Measurements from ENCODE around the gene FILIP1L.
"Not testable (repeated sequence)": the region's sequence is repeated elsewhere in the genome, so short reads cannot be mapped to it uniquely, and the experiment has no call there.

Gene FILIP1L

GRCh38 chr3:100099621-100100020 is 14.7 kb downstream of the FILIP1L start:
- H3K27ac ChIP-seq (ENCODE audit: low read length) = no peak overlapping the region
- no peaks in the 10 kb centered on the region for H3K9me3 ChIP-seq (ENCODE audit: control insufficient read depth in 2 of 2, low read length in 2 of 2)
- H3K9ac ChIP-seq (ENCODE audit: low read length in 2 of 2) = no peak overlapping the region
- H3K4me1 ChIP-seq (ENCODE audit: control insufficient read depth, insufficient read depth, low read length) = peaks cover 20% of the 10 kb centered on the region
- H3K4me3 ChIP-seq (ENCODE audit: low read length in 2 of 2) = no peak overlapping the region
- H3K27me3 ChIP-seq (ENCODE audit: control insufficient read depth in 1 of 2, insufficient read depth in 2 of 2, low read length in 2 of 2) = no peaks in the 10 kb centered on the region
- no peaks in the 10 kb centered on the region for H3K36me3 ChIP-seq (ENCODE audit: control insufficient read depth in 2 of 2, insufficient read depth in 2 of 2, low read length in 2 of 2)

GRCh38 chr3:100098784-100099070 is 15.6 kb downstream of the FILIP1L start:
- H3K4me3 ChIP-seq (ENCODE audit: low read length in 2 of 2) = no peak overlapping the region
- peaks cover 13% of the 10 kb centered on the region for H3K4me1 ChIP-seq (ENCODE audit: control insufficient read depth, insufficient read depth, low read length)
- H3K9ac ChIP-seq (ENCODE audit: low read length in 2 of 2) = no peak overlapping the region
- no peaks in the 10 kb centered on the region for H3K9me3 ChIP-seq (ENCODE audit: control insufficient read depth in 2 of 2, low read length in 2 of 2)
- H3K36me3 ChIP-seq (ENCODE audit: control insufficient read depth in 2 of 2, insufficient read depth in 2 of 2, low read length in 2 of 2) = no peaks in the 10 kb centered on the region
- no peak overlapping the region for H3K27ac ChIP-seq (ENCODE audit: low read length)
- no peaks in the 10 kb centered on the region for H3K27me3 ChIP-seq (ENCODE audit: control insufficient read depth in 1 of 2, insufficient read depth in 2 of 2, low read length in 2 of 2)

DNA sequence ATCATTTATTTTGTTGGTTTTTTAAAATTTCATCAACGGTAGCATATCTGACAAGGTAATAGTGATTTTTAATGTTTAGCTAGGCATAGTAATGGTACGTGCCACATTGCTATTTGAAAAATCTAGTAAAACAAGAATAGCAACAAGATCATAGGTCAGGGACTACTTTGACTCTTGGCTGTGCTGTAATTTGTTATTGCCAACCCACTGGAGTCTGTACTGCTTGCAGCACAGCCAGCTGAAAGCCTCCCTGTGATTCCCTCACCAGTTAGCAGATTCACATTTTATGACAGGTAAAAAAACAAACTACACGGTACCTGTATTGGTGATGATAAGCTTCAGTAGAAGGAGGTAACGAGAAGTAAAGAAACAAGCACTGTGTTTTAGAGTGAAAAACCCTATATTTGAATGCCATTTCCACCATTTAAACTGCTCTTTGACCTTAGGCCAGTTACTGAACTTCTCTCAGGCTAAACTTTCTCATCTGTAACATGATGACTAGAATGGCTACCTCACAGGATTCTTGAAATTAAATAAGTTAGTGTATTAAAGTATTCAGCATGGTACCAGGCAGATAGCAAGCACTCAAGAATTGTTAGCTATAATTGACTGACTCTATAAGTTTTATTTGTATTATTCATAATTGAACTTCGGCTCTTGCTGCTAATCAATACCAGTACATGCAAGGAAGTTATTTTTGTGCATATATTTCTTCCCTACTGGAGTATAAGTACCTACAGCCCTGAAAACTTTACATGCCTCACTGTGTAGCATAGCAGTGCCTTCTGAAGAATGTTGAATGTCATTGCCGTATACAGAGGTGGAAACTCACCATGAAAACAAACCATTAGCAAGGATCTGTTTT is 16.1 kb downstream of the FILIP1L start:
- no peaks in the 10 kb centered on the region for H3K27me3 ChIP-seq (ENCODE audit: control insufficient read depth in 1 of 2, insufficient read depth in 2 of 2, low read length in 2 of 2)
- no peaks in the 10 kb centered on the region for H3K36me3 ChIP-seq (ENCODE audit: control insufficient read depth in 2 of 2, insufficient read depth in 2 of 2, low read length in 2 of 2)
- H3K4me1 ChIP-seq (ENCODE audit: control insufficient read depth, insufficient read depth, low read length) = peaks cover 9% of the 10 kb centered on the region
- H3K27ac ChIP-seq (ENCODE audit: low read length) = no peak overlapping the region
- H3K4me3 ChIP-seq (ENCODE audit: low read length in 2 of 2) = no peak overlapping the region
- H3K9ac ChIP-seq (ENCODE audit: low read length in 2 of 2) = no peak overlapping the region
- no peaks in the 10 kb centered on the region for H3K9me3 ChIP-seq (ENCODE audit: control insufficient read depth in 2 of 2, low read length in 2 of 2)

- no peaks in the 10 kb centered on the region for H3K9me3 ChIP-seq (ENCODE audit: control insufficient read depth in 2 of 2, low read length in 2 of 2)
- no peak overlapping the region for H3K27ac ChIP-seq (ENCODE audit: low read length)
- peaks cover 6% of the 10 kb centered on the region for H3K4me1 ChIP-seq (ENCODE audit: control insufficient read depth, insufficient read depth, low read length)
- no peak overlapping the region for H3K9ac ChIP-seq (ENCODE audit: low read length in 2 of 2)
- H3K27me3 ChIP-seq (ENCODE audit: control insufficient read depth in 1 of 2, insufficient read depth in 2 of 2, low read length in 2 of 2) = no peaks in the 10 kb centered on the region
- no peak overlapping the region for H3K4me3 ChIP-seq (ENCODE audit: low read length in 2 of 2)
- no peaks in the 10 kb centered on the region for H3K36me3 ChIP-seq (ENCODE audit: control insufficient read depth in 2 of 2, insufficient read depth in 2 of 2, low read length in 2 of 2)
These were observed 17.4 kb downstream of the FILIP1L start for GRCh38 chr3:100096866-100097265.

GRCh38 chr3:100096286-100096685 is 18.0 kb downstream of the FILIP1L start:
- not testable (repeated sequence) for H3K4me3 ChIP-seq (ENCODE audit: low read length in 2 of 2); H3K27me3 ChIP-seq (ENCODE audit: control insufficient read depth in 1 of 2, insufficient read depth in 2 of 2, low read length in 2 of 2); H3K4me1 ChIP-seq (ENCODE audit: control insufficient read depth, insufficient read depth, low read length); H3K27ac ChIP-seq (ENCODE audit: low read length); H3K36me3 ChIP-seq (ENCODE audit: control insufficient read depth in 2 of 2, insufficient read depth in 2 of 2, low read length in 2 of 2); H3K9ac ChIP-seq (ENCODE audit: low read length in 2 of 2); H3K9me3 ChIP-seq (ENCODE audit: control insufficient read depth in 2 of 2, low read length in 2 of 2)

GRCh38 chr3:100093831-100094230 is 20.5 kb downstream of the FILIP1L start:
- Histone ChIP-seq H3K27ac (ENCODE audit: low read length) (no peak overlapping the region), H3K9ac (ENCODE audit: low read length in 2 of 2) (no peak overlapping the region), H3K4me1 (ENCODE audit: control insufficient read depth, insufficient read depth, low read length) (peaks cover 6% of the 10 kb centered on the region), H3K36me3 (ENCODE audit: control insufficient read depth in 2 of 2, insufficient read depth in 2 of 2, low read length in 2 of 2) (no peaks in the 10 kb centered on the region), H3K27me3 (ENCODE audit: control insufficient read depth in 1 of 2, insufficient read depth in 2 of 2, low read length in 2 of 2) (no peaks in the 10 kb centered on the region), H3K9me3 (ENCODE audit: control insufficient read depth in 2 of 2, low read length in 2 of 2) (no peaks in the 10 kb centered on the region), H3K4me3 (ENCODE audit: low read length in 2 of 2) (no peak overlapping the region)

- no peaks in the 10 kb centered on the region for H3K27me3 ChIP-seq (ENCODE audit: control insufficient read depth in 1 of 2, insufficient read depth in 2 of 2, low read length in 2 of 2)
- H3K4me1 ChIP-seq (ENCODE audit: control insufficient read depth, insufficient read depth, low read length) = no peaks in the 10 kb centered on the region
- H3K4me3 ChIP-seq (ENCODE audit: low read length in 2 of 2) = no peak overlapping the region
- no peaks in the 10 kb centered on the region for H3K36me3 ChIP-seq (ENCODE audit: control insufficient read depth in 2 of 2, insufficient read depth in 2 of 2, low read length in 2 of 2)
- no peak overlapping the region for H3K27ac ChIP-seq (ENCODE audit: low read length)
- H3K9ac ChIP-seq (ENCODE audit: low read length in 2 of 2) = no peak overlapping the region
- H3K9me3 ChIP-seq (ENCODE audit: control insufficient read depth in 2 of 2, low read length in 2 of 2) = no peaks in the 10 kb centered on the region
These were observed 23.7 kb downstream of the FILIP1L start for GRCh38 chr3:100090669-100091005.

DNA sequence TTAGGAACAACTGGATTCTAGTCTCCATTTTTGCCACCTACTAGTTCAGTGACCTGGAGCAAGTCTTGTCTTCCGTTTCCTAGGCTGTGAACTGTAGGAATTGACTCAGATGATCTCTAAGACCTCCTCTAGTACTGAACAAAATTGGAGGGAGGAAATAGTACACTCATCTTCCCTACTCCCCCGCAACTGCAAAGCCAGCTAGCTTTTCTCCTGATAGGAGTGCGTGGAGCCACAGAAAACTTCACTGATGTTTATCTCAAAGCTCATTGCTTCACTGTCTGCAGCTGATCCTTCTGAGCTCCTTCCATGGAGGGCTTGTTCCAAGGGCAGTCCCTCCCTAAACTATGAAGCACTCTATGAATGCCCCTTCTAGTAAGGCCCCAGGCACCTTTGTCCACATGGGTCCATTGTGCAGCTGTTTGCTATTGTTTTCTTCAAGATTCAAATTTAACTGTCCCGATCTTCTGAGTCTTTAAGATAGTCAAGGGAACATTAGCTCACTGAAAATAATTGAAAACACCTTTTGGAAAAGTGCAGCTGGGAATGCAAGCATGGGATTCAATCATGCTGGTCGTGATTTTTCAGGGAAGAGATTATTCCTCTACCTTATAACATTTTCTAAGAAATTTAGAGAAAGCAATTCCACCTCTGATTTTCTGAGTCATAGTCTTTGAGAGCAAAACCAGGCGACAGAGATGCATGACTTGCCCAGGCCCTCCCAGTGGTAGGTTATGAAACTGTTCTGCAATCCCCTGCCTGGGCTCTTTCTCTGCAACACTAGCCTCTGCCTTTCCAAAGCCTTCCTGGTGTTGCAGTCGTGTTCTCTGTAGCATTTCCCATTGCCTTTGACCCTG is 24.3 kb downstream of the FILIP1L start:
- H3K27me3 ChIP-seq (ENCODE audit: control insufficient read depth in 1 of 2, insufficient read depth in 2 of 2, low read length in 2 of 2) = no peaks in the 10 kb centered on the region
- H3K27ac ChIP-seq (ENCODE audit: low read length) = no peak overlapping the region
- no peaks in the 10 kb centered on the region for H3K36me3 ChIP-seq (ENCODE audit: control insufficient read depth in 2 of 2, insufficient read depth in 2 of 2, low read length in 2 of 2)
- H3K4me1 ChIP-seq (ENCODE audit: control insufficient read depth, insufficient read depth, low read length) = no peaks in the 10 kb centered on the region
- H3K9ac ChIP-seq (ENCODE audit: low read length in 2 of 2) = no peak overlapping the region
- no peak overlapping the region for H3K4me3 ChIP-seq (ENCODE audit: low read length in 2 of 2)
- H3K9me3 ChIP-seq (ENCODE audit: control insufficient read depth in 2 of 2, low read length in 2 of 2) = no peaks in the 10 kb centered on the region

GRCh38 chr3:100088735-100089368 is 25.4 kb downstream of the FILIP1L start:
- H3K27me3 ChIP-seq (ENCODE audit: control insufficient read depth in 1 of 2, insufficient read depth in 2 of 2, low read length in 2 of 2) = no peaks in the 10 kb centered on the region
- H3K9me3 ChIP-seq (ENCODE audit: control insufficient read depth in 2 of 2, low read length in 2 of 2) = no peaks in the 10 kb centered on the region
- no peak overlapping the region for H3K9ac ChIP-seq (ENCODE audit: low read length in 2 of 2)
- H3K4me3 ChIP-seq (ENCODE audit: low read length in 2 of 2) = no peak overlapping the region
- H3K4me1 ChIP-seq (ENCODE audit: control insufficient read depth, insufficient read depth, low read length) = no peaks in the 10 kb centered on the region
- no peak overlapping the region for H3K27ac ChIP-seq (ENCODE audit: low read length)
- H3K36me3 ChIP-seq (ENCODE audit: control insufficient read depth in 2 of 2, insufficient read depth in 2 of 2, low read length in 2 of 2) = no peaks in the 10 kb centered on the region

DNA sequence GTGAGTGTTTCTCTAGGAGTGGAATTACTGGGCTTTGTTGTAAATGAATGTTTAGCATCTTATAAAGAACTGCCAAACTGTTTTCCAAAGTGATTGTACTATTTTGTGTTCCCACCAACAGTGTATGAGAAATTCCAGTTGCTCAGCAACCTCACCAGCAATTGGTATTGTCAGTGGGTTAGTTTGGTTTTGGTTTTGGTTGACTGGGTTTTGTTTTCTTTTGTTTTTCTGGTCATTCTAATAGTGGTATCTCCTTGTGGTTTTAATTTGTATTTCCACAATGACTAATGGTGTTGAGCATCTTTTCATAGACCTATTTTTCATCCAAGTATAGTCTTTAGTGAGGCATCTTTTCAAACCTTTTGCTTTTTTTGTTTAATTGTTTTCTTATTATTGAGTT is 27.1 kb downstream of the FILIP1L start:
- H3K27me3 ChIP-seq (ENCODE audit: control insufficient read depth in 1 of 2, insufficient read depth in 2 of 2, low read length in 2 of 2) = no peaks in the 10 kb centered on the region
- H3K4me1 ChIP-seq (ENCODE audit: control insufficient read depth, insufficient read depth, low read length) = no peaks in the 10 kb centered on the region
- no peak overlapping the region for H3K27ac ChIP-seq (ENCODE audit: low read length)
- no peak overlapping the region for H3K9ac ChIP-seq (ENCODE audit: low read length in 2 of 2)
- no peaks in the 10 kb centered on the region for H3K9me3 ChIP-seq (ENCODE audit: control insufficient read depth in 2 of 2, low read length in 2 of 2)
- no peak overlapping the region for H3K4me3 ChIP-seq (ENCODE audit: low read length in 2 of 2)
- H3K36me3 ChIP-seq (ENCODE audit: control insufficient read depth in 2 of 2, insufficient read depth in 2 of 2, low read length in 2 of 2) = no peaks in the 10 kb centered on the region
